Lower lobe of right lung (tissue), 2 donors: ENCODE data around the gene SYCP3. TPM values are rescaled to one million over a fixed set of nuclear protein-coding genes. Genes with fewer than 3 reads are reported as not detected.

Experiments used
- ATAC-seq, 2 donors: fragments of 200-7000 bp; cut with Tn5 transposase; one replicate each; pipeline ENCODE4 v1.9.1; 2020 to 2022; ENCODE audit warnings: mild to moderate bottlenecking in 2 of 2, moderate library complexity in 2 of 2
- DNase-seq: peaks from one replicate; pipeline ENCODE4 v3.0.0-alpha.2; 2020
- H3K27ac ChIP-seq: fragments of 200-600 bp; one replicate; pipeline ENCODE4 v1.8.0; 2022
- H3K27me3 ChIP-seq: fragments of 200-600 bp; one replicate; pipeline ENCODE4 v1.8.0; 2022; ENCODE audit warnings: low read depth
- H3K36me3 ChIP-seq: fragments of 200-600 bp; one replicate; pipeline ENCODE4 v1.8.0; 2022; ENCODE audit warnings: mild to moderate bottlenecking
- H3K4me1 ChIP-seq: fragments of 200-600 bp; one replicate; pipeline ENCODE4 v1.8.0; 2022
- H3K4me3 ChIP-seq: fragments of 200-600 bp; one replicate; pipeline ENCODE4 v1.8.0; 2022; ENCODE audit warnings: mild to moderate bottlenecking
- H3K9me3 ChIP-seq: fragments of 200-600 bp; one replicate; pipeline ENCODE4 v1.8.0; 2022
- CTCF ChIP-seq: fragments of 200-600 bp; IDR thresholded peaks from one replicate; pipeline ENCODE4 v1.8.0; 2022; ENCODE audit warnings: antibody characterized with exemption, mild to moderate bottlenecking
- intact Hi-C: fragments of 100-400 bp; cut with DNase I; formaldehyde crosslinking; loops from one replicate; pipeline ENCODE4 v1.11.0; 2022
- total RNA-seq: library from RNA; stranded (reverse); fragmentation: NEBNext Ultra II Directional; extraction: Animal tissue kit (Norgen Biotek cat#: 25700); gene quantifications from one replicate; pipeline ENCODE4 v1.2.1, GENCODE V29; 2021
- donor health status: DM: no; HTN: yes; CAD: no; lungs with severe emphysema.

The SYCP3 gene
- total RNA-seq, 1 donor from 2014 or later = 0.71 TPM

- H3K9me3 ChIP-seq = no peaks in the 10 kb centered on the region
- intact Hi-C loops = no loop called here
- H3K27me3 ChIP-seq = no peaks in the 10 kb centered on the region
- DNase-seq = no peak
- peaks cover 70% of the 10 kb centered on the region for H3K36me3 ChIP-seq
- H3K4me3 ChIP-seq = no peak overlapping the region
- no peak for TF ChIP-seq CTCF
- ATAC-seq = no peak
- H3K27ac ChIP-seq = no peak overlapping the region
- H3K4me1 ChIP-seq = no peaks in the 10 kb centered on the region
These were observed 29.5 kb upstream of the SYCP3 start for GRCh38 chr12:101768781-101769180.

- H3K4me1 ChIP-seq = no peaks in the 10 kb centered on the region
- no peak overlapping the region for H3K4me3 ChIP-seq
- intact Hi-C loops = no loop called here
- no peak overlapping the region for H3K27ac ChIP-seq
- no peak for ATAC-seq
- H3K9me3 ChIP-seq = no peaks in the 10 kb centered on the region
- H3K27me3 ChIP-seq = no peaks in the 10 kb centered on the region
- H3K36me3 ChIP-seq = peaks cover 70% of the 10 kb centered on the region
- TF ChIP-seq CTCF = no peak
- no peak for DNase-seq
These were observed 28.3 kb upstream of the SYCP3 start for GRCh38 chr12:101767537-101767936.

GRCh38 chr12:101764051-101764792, 25.0 kb upstream of the SYCP3 start:
- Histone ChIP-seq H3K4me3 (no peak overlapping the region), H3K9me3 (no peaks in the 10 kb centered on the region), H3K36me3 (peaks cover 65% of the 10 kb centered on the region), H3K27ac (no peak overlapping the region), H3K4me1 (peaks cover 9% of the 10 kb centered on the region), H3K27me3 (no peaks in the 10 kb centered on the region)
- DNase-seq (no peak), ATAC-seq (no peak)
- TF ChIP-seq CTCF = no peak
- intact Hi-C loops = no loop called here

GRCh38 chr12:101763246-101763931, 24.1 kb upstream of the SYCP3 start:
- Histone ChIP-seq H3K36me3 (peaks cover 62% of the 10 kb centered on the region), H3K27ac (no peak overlapping the region), H3K4me1 (peaks cover 9% of the 10 kb centered on the region), H3K27me3 (no peaks in the 10 kb centered on the region), H3K9me3 (no peaks in the 10 kb centered on the region), H3K4me3 (no peak overlapping the region)
- no peak for TF ChIP-seq CTCF
- peak; percentile 61 to 87 for ATAC-seq
- intact Hi-C loops = no loop called here
- no peak for DNase-seq

GRCh38 chr12:101761781-101762180, 22.5 kb upstream of the SYCP3 start:
- peaks cover 63% of the 10 kb centered on the region for H3K36me3 ChIP-seq

More at GRCh38 chr12:101761781-101762180, 22.5 kb upstream of the SYCP3 start:
- Histone ChIP-seq H3K27ac (no peak overlapping the region), H3K9me3 (no peaks in the 10 kb centered on the region), H3K27me3 (no peaks in the 10 kb centered on the region), H3K4me3 (no peak overlapping the region), H3K4me1 (peaks cover 9% of the 10 kb centered on the region)
- DNase-seq = no peak
- no peak for ATAC-seq
- TF ChIP-seq CTCF = no peak
- intact Hi-C loops = no loop called here
